SK-N-SH (cell line): Measurements from ENCODE around the gene MEGF8. TPM values are rescaled to one million over a fixed set of nuclear protein-coding genes. Genes with fewer than 3 reads are reported as not detected.

Source experiments
- CTCF ChIA-PET: fragments of 300-600, 350-600 bp; formaldehyde crosslinking; extraction: SDS; loops from one replicate; lab custom pipeline; 2021; lab: Yijun Ruan, JAX
- POLR2A ChIA-PET: fragments of 350-600 bp; sonication (Branson Sonifier 250); formaldehyde crosslinking; extraction: SDS; loops from one replicate; lab custom pipeline; 2020; ENCODE audit warnings: antibody characterized with exemption, inconsistent platforms; lab: Yijun Ruan, JAX
- DNase-seq: peaks from one replicate; pipeline ENCODE4 v3.0.0; 2012
- H2AFZ ChIP-seq: fragments of 200-600 bp; sonication (generic); 2 replicates; pipeline ENCODE4 v1.8.1; 2016; ENCODE audit warnings: antibody characterized with exemption, mild to moderate bottlenecking, low read depth
- H3F3A ChIP-seq: fragments of 200-600 bp; sonication (generic); replicated peaks from 2 replicates; pipeline ENCODE3; 2016; ENCODE audit warnings: antibody characterized with exemption, mild to moderate bottlenecking; ENCODE audit not compliant: insufficient read depth
- H3K27ac ChIP-seq, 2 experiments: fragments of 200-500 bp in 1 of 2; fragments of 200-600 bp in 1 of 2; sonication (Bioruptor generic) in 1 of 2; sonication (generic), shearing (Covaris generic) in 1 of 2; 2 replicates each; pipeline versions ENCODE4 v1.5.1 to v1.6.1; 2014 to 2016; ENCODE audit warnings: low read depth in 2 of 2, inconsistent platforms in 1 of 2, low read length in 1 of 2, mild to moderate bottlenecking in 1 of 2, mixed read lengths in 1 of 2
- H3K27me3 ChIP-seq: fragments of 200-600 bp; sonication (generic), shearing (Covaris generic); 2 replicates; pipeline ENCODE4 v1.6.1; 2016; ENCODE audit warnings: mixed run types; ENCODE audit not compliant: insufficient read depth
- H3K36me3 ChIP-seq, 2 experiments: fragments of 200-500 bp in 1 of 2; fragments of 200-600 bp in 1 of 2; sonication (Bioruptor generic) in 1 of 2; sonication (generic) in 1 of 2; replicated peaks in 1 of 2; 2 replicates each; pipeline versions ENCODE3 to v1.5.1; 2014 to 2016; ENCODE audit warnings: low read length in 1 of 2, mild to moderate bottlenecking in 1 of 2; ENCODE audit not compliant: insufficient read depth in 2 of 2, control insufficient read depth in 1 of 2
- H3K4me1 ChIP-seq, 2 experiments: fragments of 200-500 bp in 1 of 2; fragments of 200-600 bp in 1 of 2; sonication (Bioruptor generic) in 1 of 2; sonication (generic), shearing (Covaris generic) in 1 of 2; 2 replicates each; pipeline versions ENCODE4 v1.5.1 to v1.6.1; 2014 to 2016; ENCODE audit warnings: low read depth in 1 of 2, low read length in 1 of 2, mixed run types in 1 of 2; ENCODE audit not compliant: insufficient read depth in 2 of 2, control insufficient read depth in 1 of 2
- H3K4me2 ChIP-seq: fragments of 200-600 bp; sonication (generic), shearing (Covaris generic); 2 replicates; pipeline ENCODE4 v1.6.1; 2017; ENCODE audit warnings: mixed run types
- H3K4me3 ChIP-seq, 2 experiments: fragments of 200-500 bp in 1 of 2; fragments of 200-600 bp in 1 of 2; sonication (Bioruptor generic) in 1 of 2; sonication (generic), shearing (Covaris generic) in 1 of 2; 2 replicates each; pipeline versions ENCODE4 v1.5.1 to v1.8.1; 2014 to 2016; ENCODE audit warnings: low read depth in 2 of 2, inconsistent platforms in 1 of 2, low read length in 1 of 2, mild to moderate bottlenecking in 1 of 2, mixed read lengths in 1 of 2, moderate library complexity in 1 of 2
- H3K79me2 ChIP-seq: fragments of 200-600 bp; sonication (generic); 2 replicates; pipeline ENCODE4 v1.8.1; 2017; ENCODE audit warnings: mild to moderate bottlenecking; ENCODE audit not compliant: insufficient read depth
- H3K9ac ChIP-seq: fragments of 200-600 bp; sonication (generic); 2 replicates; pipeline ENCODE4 v1.6.1; 2017; ENCODE audit warnings: mixed run types
- H3K9me2 ChIP-seq: fragments of 200-600 bp; sonication (generic); 2 replicates; pipeline ENCODE4 v1.6.1; 2017; ENCODE audit warnings: mixed run types
- H3K9me3 ChIP-seq: fragments of 200-600 bp; sonication (generic); 2 replicates; pipeline ENCODE4 v1.6.1; 2017; ENCODE audit warnings: mixed run types, mild to moderate bottlenecking, moderate library complexity
- H4K20me1 ChIP-seq: fragments of 200-600 bp; sonication (generic); 2 replicates; pipeline ENCODE4 v1.6.1; 2017; ENCODE audit warnings: mild to moderate bottlenecking, mixed run types; ENCODE audit not compliant: insufficient read depth
- CHD2 ChIP-seq: fragments of 150-350 bp; IDR thresholded peaks from 2 replicates; pipeline ENCODE4 v1.6.1; 2018; ENCODE audit warnings: low read length; ENCODE audit not compliant: partially characterized antibody
- EZH2phosphoT487 ChIP-seq: fragments of 200-600 bp; sonication (generic); IDR thresholded peaks from 2 replicates; pipeline ENCODE4 v1.6.1; 2017; ENCODE audit warnings: low read depth, mixed run types, mild to moderate bottlenecking, antibody characterized with exemption, moderate library complexity, borderline replicate concordance
- FOSL2 ChIP-seq: IDR thresholded peaks from 2 replicates; pipeline ENCODE4 v1.4.0; 2012; ENCODE audit warnings: low read depth, mild to moderate bottlenecking, moderate library complexity, borderline replicate concordance
- FOXM1 ChIP-seq: IDR thresholded peaks from 2 replicates; pipeline ENCODE4 v1.4.0; 2012; ENCODE audit warnings: low read depth, mild to moderate bottlenecking
- GATA2 ChIP-seq: sonication (generic); formaldehyde crosslinking; IDR thresholded peaks from 2 replicates; pipeline ENCODE4 v1.5.0; 2020; ENCODE audit warnings: mild to moderate bottlenecking, missing genetic modification reagents
- MEF2A ChIP-seq: IDR thresholded peaks from 2 replicates; pipeline ENCODE4 v1.4.0; 2012; ENCODE audit warnings: low read depth, borderline replicate concordance
- MXI1 ChIP-seq: IDR thresholded peaks from 2 replicates; pipeline ENCODE4 v1.6.1; 2012; ENCODE audit warnings: mild to moderate bottlenecking, low read depth, low read length, improper control_type of control experiment
- NFIC ChIP-seq: IDR thresholded peaks from 2 replicates; pipeline ENCODE4 v1.4.0; 2012; ENCODE audit warnings: borderline replicate concordance
- RXRA ChIP-seq: IDR thresholded peaks from 2 replicates; pipeline ENCODE4 v1.4.0; 2012; ENCODE audit warnings: low read depth, mild to moderate bottlenecking, borderline replicate concordance
- SIN3A ChIP-seq: IDR thresholded peaks from 2 replicates; pipeline ENCODE4 v1.6.1; 2012; ENCODE audit warnings: low read depth, mild to moderate bottlenecking, low read length, moderate library complexity, borderline replicate concordance
- TAF1 ChIP-seq: IDR thresholded peaks from 2 replicates; pipeline ENCODE4 v1.6.1; 2012; ENCODE audit warnings: low read depth, mild to moderate bottlenecking, low read length, moderate library complexity, borderline replicate concordance
- TCF12 ChIP-seq: IDR thresholded peaks from 2 replicates; pipeline ENCODE4 v1.4.0; 2012
- YY1 ChIP-seq: IDR thresholded peaks from 2 replicates; pipeline ENCODE4 v1.4.0; 2012; ENCODE audit warnings: low read depth, mild to moderate bottlenecking
- WGBS: methylation state at CpG from one replicate; pipeline ENCODE4 v1.1.6; 2017; ENCODE audit warnings: low lambda C conversion rate; 5-methylcytosine and 5-hydroxymethylcytosine counted together
- polyA plus RNA-seq, 3 experiments: library from polyadenylated mRNA; depleted of rRNA; stranded (reverse); fragments of >200 nt; gene quantifications; 2 replicates each; pipeline ENCODE4 v1.2.3, GENCODE V29; 2012
- TF ChIP-seq, protein P1 (sequence below): IDR thresholded peaks from 2 replicates; pipeline ENCODE4 v1.4.0; 2012; ENCODE audit warnings: low read depth, borderline replicate concordance
- TF ChIP-seq, protein P2 (sequence below): IDR thresholded peaks from 2 replicates; pipeline ENCODE4 v1.6.1; 2012; ENCODE audit warnings: mild to moderate bottlenecking, low read depth, low read length, moderate library complexity
- TF ChIP-seq, protein P3 (sequence below): IDR thresholded peaks from 2 replicates; pipeline ENCODE4; 2012

The MEGF8 gene
- polyA plus RNA-seq, 1 of the 3 experiments (the other 2 are of a cell fraction) = 19.1 TPM

DNA sequence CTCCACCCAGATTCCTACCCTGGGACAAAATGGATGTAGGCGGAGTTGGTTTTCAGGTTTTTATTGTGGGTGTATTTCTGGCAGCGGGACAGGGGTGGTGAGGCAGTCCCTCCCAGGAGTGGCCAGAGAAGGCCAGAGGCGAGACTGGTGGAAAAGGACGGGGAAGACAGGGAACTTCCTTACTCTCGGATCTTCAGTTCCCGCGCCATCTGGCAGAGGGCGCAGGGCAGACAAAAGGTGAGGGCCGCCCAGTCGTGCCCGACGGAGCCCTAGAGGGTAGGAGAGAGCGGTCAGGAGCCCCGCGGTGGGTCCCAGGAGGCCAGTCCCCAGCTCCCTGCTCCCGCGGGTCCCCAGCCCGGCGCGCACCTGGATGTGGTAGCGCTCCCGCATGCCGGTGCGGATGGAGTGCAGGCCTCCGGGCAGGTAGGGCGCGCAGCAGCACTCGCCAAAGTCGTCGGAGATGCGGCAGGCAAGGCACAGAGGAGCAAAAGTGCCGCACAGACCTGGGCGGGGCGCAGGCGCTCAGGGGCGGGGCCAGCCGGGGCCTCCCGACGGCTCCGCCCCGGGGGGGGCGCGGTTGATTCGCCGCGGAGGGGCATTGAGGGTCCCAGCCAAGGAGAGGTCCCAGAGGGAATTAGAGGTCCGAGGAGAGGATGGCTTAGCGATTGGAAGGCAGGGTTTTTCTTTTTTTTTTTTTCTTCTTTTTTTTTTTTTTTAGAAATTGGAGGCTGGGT, 61.7 kb downstream of the MEGF8 start (continued):
- peak; percentile 30; the same call in 1 of the 2 replicates for TF ChIP-seq MXI1
- no peak for TF ChIP-seq RXRA
- TF ChIP-seq, protein P1, sequence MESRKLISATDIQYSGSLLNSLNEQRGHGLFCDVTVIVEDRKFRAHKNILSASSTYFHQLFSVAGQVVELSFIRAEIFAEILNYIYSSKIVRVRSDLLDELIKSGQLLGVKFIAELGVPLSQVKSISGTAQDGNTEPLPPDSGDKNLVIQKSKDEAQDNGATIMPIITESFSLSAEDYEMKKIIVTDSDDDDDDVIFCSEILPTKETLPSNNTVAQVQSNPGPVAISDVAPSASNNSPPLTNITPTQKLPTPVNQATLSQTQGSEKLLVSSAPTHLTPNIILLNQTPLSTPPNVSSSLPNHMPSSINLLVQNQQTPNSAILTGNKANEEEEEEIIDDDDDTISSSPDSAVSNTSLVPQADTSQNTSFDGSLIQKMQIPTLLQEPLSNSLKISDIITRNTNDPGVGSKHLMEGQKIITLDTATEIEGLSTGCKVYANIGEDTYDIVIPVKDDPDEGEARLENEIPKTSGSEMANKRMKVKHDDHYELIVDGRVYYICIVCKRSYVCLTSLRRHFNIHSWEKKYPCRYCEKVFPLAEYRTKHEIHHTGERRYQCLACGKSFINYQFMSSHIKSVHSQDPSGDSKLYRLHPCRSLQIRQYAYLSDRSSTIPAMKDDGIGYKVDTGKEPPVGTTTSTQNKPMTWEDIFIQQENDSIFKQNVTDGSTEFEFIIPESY = no peak
- no peak for TF ChIP-seq YY1
- no peak for TF ChIP-seq MEF2A

DNA sequence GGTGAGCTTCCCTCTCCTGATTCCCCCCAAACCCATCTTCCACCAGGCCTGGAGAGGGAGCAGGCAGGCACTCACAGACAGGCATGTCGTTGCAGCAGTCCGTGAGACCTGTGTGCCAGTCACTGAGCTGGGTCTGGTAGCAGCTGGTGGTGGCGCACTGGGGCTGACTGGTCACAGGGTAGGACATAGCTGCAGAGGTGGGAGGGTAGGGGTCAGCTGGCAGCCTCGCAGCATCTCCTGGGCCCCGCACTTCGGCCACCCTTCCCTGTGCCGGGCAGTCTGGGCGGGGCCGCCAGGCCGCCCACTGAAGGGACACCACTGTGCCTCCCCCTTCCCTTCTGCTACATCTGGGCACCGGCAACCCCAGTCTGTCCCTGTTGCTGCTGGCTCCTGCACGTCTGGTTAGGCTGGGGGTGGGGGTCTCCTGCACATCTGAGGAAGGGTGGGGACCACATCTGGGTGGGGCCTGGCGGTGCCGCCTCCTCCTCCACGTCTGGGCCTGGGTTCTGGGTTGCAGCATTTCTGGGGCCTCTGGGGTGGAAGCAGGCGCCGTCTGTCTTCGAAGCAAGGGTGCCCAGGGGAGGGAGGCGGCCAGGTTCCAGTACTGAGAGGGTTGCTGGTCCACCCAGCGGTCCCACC, 63.5 kb downstream of the MEGF8 start:
- H3K9me2 ChIP-seq = no peaks in the 10 kb centered on the region
- CTCF ChIA-PET = interaction anchor here (2.7 to 4.2 kb wide), 2 partner anchors 9 to 12 kb away, joined by 9 to 32 read pairs; no protein-coding TSS in a partner anchor
- no peak for TF ChIP-seq YY1
- no peak for TF ChIP-seq TCF12
- TF ChIP-seq TAF1 = no peak
- TF ChIP-seq, protein P2, sequence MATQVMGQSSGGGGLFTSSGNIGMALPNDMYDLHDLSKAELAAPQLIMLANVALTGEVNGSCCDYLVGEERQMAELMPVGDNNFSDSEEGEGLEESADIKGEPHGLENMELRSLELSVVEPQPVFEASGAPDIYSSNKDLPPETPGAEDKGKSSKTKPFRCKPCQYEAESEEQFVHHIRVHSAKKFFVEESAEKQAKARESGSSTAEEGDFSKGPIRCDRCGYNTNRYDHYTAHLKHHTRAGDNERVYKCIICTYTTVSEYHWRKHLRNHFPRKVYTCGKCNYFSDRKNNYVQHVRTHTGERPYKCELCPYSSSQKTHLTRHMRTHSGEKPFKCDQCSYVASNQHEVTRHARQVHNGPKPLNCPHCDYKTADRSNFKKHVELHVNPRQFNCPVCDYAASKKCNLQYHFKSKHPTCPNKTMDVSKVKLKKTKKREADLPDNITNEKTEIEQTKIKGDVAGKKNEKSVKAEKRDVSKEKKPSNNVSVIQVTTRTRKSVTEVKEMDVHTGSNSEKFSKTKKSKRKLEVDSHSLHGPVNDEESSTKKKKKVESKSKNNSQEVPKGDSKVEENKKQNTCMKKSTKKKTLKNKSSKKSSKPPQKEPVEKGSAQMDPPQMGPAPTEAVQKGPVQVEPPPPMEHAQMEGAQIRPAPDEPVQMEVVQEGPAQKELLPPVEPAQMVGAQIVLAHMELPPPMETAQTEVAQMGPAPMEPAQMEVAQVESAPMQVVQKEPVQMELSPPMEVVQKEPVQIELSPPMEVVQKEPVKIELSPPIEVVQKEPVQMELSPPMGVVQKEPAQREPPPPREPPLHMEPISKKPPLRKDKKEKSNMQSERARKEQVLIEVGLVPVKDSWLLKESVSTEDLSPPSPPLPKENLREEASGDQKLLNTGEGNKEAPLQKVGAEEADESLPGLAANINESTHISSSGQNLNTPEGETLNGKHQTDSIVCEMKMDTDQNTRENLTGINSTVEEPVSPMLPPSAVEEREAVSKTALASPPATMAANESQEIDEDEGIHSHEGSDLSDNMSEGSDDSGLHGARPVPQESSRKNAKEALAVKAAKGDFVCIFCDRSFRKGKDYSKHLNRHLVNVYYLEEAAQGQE = no peak
- TF ChIP-seq GATA2 (CRISPR knock-in tag) = no peak
- TF ChIP-seq NFIC = no peak
- no peak for TF ChIP-seq CHD2
- no peak for TF ChIP-seq FOSL2
- no peak for TF ChIP-seq FOXM1
- no peak for TF ChIP-seq SIN3A
- TF ChIP-seq, protein P3, sequence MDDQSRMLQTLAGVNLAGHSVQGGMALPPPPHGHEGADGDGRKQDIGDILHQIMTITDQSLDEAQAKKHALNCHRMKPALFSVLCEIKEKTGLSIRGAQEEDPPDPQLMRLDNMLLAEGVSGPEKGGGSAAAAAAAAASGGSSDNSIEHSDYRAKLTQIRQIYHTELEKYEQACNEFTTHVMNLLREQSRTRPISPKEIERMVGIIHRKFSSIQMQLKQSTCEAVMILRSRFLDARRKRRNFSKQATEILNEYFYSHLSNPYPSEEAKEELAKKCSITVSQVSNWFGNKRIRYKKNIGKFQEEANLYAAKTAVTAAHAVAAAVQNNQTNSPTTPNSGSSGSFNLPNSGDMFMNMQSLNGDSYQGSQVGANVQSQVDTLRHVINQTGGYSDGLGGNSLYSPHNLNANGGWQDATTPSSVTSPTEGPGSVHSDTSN = no peak
- no peak for TF ChIP-seq EZH2phosphoT487
- TF ChIP-seq, protein P1 = no peak
- TF ChIP-seq, all 33 proteins: peak for 0
- no peak for DNase-seq
- no peaks in the 10 kb centered on the region for H3K9me3 ChIP-seq
- no peak overlapping the region for H3K4me2 ChIP-seq
- no peaks in the 10 kb centered on the region for H4K20me1 ChIP-seq
- H3K4me1 ChIP-seq = no peaks in the 10 kb centered on the region; a peak in 1 of 4 replicates
- H3K79me2 ChIP-seq = no peaks in the 10 kb centered on the region
- no peaks in the 10 kb centered on the region; the same call in none of the 2 replicates for H3K27me3 ChIP-seq
- H3K4me3 ChIP-seq = no peak overlapping the region
- POLR2A ChIA-PET = no interaction called here
- no peak overlapping the region for H2AFZ ChIP-seq
- H3F3A ChIP-seq = peaks cover 5% of the 10 kb centered on the region
- no peak overlapping the region for H3K27ac ChIP-seq
- no peak overlapping the region for H3K9ac ChIP-seq
- H3K36me3 ChIP-seq = no peaks in the 10 kb centered on the region
- WGBS = 86% methylated on average over 5 of the region's 20 CpGs
